HEK293T (cell line): ENCODE results near the gene KRT6B.
"Not testable (repeated sequence)": the region's sequence is repeated elsewhere in the genome, so short reads cannot be mapped to it uniquely, and the experiment has no call there.

Experiments
- BHLHE40 ChIP-seq: fragments of 450-650 bp; IDR thresholded peaks from 2 replicates; pipeline ENCODE4 v1.6.1; 2016; ENCODE audit warnings: mild to moderate bottlenecking, moderate library complexity, borderline replicate concordance
- CTBP1 ChIP-seq: fragments of 450-650 bp; IDR thresholded peaks from 2 replicates; pipeline ENCODE4 v1.6.1; 2016; ENCODE audit warnings: borderline replicate concordance
- FOXM1 ChIP-seq: fragments of 450-650 bp; IDR thresholded peaks from 2 replicates; pipeline ENCODE4 v1.6.1; 2017; ENCODE audit warnings: mild to moderate bottlenecking, borderline replicate concordance
- SP1 ChIP-seq: fragments of 450-650 bp; IDR thresholded peaks from 2 replicates; pipeline ENCODE4 v1.6.1; 2017
- SUZ12 ChIP-seq: fragments of 450-650 bp; IDR thresholded peaks from 2 replicates; pipeline ENCODE4 v1.6.1; 2016; ENCODE audit warnings: mild to moderate bottlenecking
- TARDBP ChIP-seq: fragments of 450-650 bp; IDR thresholded peaks from 2 replicates; pipeline ENCODE4 v1.6.1; 2016

DNA sequence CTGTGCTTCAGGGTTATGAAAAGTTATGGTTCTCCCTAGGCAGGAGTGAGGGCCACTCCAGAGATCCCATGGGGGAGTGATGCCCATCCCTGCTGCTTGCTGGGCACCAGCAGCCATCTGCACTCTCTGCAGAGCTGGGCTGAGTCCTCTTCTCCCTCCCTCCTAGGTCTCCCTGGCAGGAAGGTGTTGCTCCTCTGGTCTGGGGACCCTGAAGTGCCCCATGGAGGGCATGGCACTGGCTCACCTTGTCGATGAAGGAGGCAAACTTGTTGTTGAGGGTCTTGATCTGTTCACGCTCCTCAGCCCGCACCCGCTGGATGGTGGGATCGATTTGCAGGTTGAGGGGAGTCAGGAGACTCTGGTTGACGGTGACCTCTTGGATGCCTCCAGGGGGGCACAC lies 40.5 kb upstream of the KRT6B start:
- TF ChIP-seq SUZ12, BHLHE40, TARDBP, FOXM1, SP1, CTBP1: not testable (repeated sequence)
